Esophagus squamous epithelium (tissue), 5 donors: ENCODE measurements around the gene TUBGCP2. TPM values are rescaled to one million over a fixed set of nuclear protein-coding genes. Genes with fewer than 3 reads are reported as not detected.

Experiments used
- DNase-seq: peaks from one replicate; lab custom pipeline; 2025; lab: John Stamatoyannopoulos, UW
- H3K27ac ChIP-seq, 4 donors: fragments of 200-600 bp; sonication (generic); one replicate each; pipeline ENCODE4 v1.5.1; 2016 to 2019; ENCODE audit warnings: mild to moderate bottlenecking in 1 of 4
- H3K27me3 ChIP-seq, 4 donors: fragments of 200-600 bp; sonication (generic); 1 replicate in 3 of 4; 2 replicates in 1 of 4; pipeline versions ENCODE4 v1.5.1 to v1.6.0; 2017 to 2021; ENCODE audit warnings: antibody characterized with exemption in 1 of 4
- H3K36me3 ChIP-seq, 3 donors: fragments of 200-600 bp; sonication (generic); one replicate each; pipeline ENCODE4 v1.5.1; 2016 to 2019
- H3K4me1 ChIP-seq, 3 donors: fragments of 200-600 bp; sonication (generic); one replicate each; pipeline ENCODE4 v1.5.1; 2017 to 2019
- H3K4me3 ChIP-seq, 4 donors: fragments of 200-600 bp; sonication (generic); 1 replicate in 3 of 4; 2 replicates in 1 of 4; pipeline ENCODE4 v1.5.1; 2016 to 2019; ENCODE audit warnings: mild to moderate bottlenecking in 2 of 4, moderate library complexity in 1 of 4
- H3K9me3 ChIP-seq, 3 donors: fragments of 200-600 bp; sonication (generic); one replicate each; pipeline ENCODE4 v1.5.1; 2016 to 2019
- POLR2A ChIP-seq, 4 donors: fragments of 450-650 bp; IDR thresholded peaks; one replicate each; pipeline ENCODE4 v1.6.1; 2017; ENCODE audit warnings: antibody characterized with exemption in 4 of 4, mild to moderate bottlenecking in 4 of 4, moderate library complexity in 3 of 4
- WGBS, 2 donors: methylation state at CpG; one replicate each; pipeline ENCODE4 v1.1.5; 2018; 5-methylcytosine and 5-hydroxymethylcytosine counted together
- intact Hi-C: fragments of 100-400 bp; cut with DNase I; formaldehyde crosslinking; loops from one replicate; pipeline ENCODE4 v1.15.0; 2022
- total RNA-seq, 4 donors: library from RNA; depleted of rRNA; stranded (reverse); fragments of >200 nt; gene quantifications; one replicate each; pipeline ENCODE4 v1.1.0, GENCODE V29; 2016
- TF ChIP-seq, protein P1 (sequence below), 6 experiments: fragments of 450-650 bp in 4 of 6; fragments of 200-600 bp in 2 of 6; sonication (generic) in 2 of 6; IDR thresholded peaks; one replicate each; pipeline ENCODE4 v1.5.1; 2016 to 2019; ENCODE audit warnings: antibody characterized with exemption in 6 of 6, mild to moderate bottlenecking in 4 of 6, moderate library complexity in 4 of 6
- donor health status: DM: yes; HTN: yes; CAD: no.

TUBGCP2 gene
- total RNA-seq, 4 donors from 2014 or later = 28.4 to 44.4 (median 38.9) TPM

DNA sequence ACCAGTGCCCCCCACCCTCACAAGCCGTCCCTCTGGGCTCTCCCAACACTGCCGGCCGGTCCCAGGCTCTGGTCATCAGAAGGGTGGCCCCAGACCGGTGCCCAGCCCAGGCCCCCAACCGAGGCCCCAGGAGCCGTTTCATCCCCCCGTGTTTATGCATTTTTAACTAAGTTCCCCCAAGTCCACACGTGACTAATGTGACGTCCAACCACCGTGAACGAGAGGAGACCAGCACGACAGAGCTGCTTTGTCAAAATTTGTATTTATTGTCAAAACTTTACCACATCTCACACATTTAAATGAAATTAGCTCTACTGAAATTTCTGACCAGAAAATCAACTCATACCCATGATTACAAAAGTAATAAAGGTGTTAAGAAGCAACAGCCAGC is 62.4 kb downstream of the TUBGCP2 start:
- Histone ChIP-seq H3K36me3 (no peaks in the 10 kb centered on the region), H3K9me3 (no peaks in the 10 kb centered on the region), H3K27ac (no peak overlapping the region), H3K27me3 (peaks cover 0 to 98% (median 4%) of the 10 kb centered on the region in 4 donors), H3K4me3 (no peak overlapping the region), H3K4me1 (peaks cover 0 to 14% (median 0%) of the 10 kb centered on the region in 3 donors)
- intact Hi-C loops = no loop called here
- WGBS, 2 donors = 47 to 54% methylated on average over 6 to 11 of the region's 12 CpGs
- DNase-seq = no peak
- TF ChIP-seq, protein P1, sequence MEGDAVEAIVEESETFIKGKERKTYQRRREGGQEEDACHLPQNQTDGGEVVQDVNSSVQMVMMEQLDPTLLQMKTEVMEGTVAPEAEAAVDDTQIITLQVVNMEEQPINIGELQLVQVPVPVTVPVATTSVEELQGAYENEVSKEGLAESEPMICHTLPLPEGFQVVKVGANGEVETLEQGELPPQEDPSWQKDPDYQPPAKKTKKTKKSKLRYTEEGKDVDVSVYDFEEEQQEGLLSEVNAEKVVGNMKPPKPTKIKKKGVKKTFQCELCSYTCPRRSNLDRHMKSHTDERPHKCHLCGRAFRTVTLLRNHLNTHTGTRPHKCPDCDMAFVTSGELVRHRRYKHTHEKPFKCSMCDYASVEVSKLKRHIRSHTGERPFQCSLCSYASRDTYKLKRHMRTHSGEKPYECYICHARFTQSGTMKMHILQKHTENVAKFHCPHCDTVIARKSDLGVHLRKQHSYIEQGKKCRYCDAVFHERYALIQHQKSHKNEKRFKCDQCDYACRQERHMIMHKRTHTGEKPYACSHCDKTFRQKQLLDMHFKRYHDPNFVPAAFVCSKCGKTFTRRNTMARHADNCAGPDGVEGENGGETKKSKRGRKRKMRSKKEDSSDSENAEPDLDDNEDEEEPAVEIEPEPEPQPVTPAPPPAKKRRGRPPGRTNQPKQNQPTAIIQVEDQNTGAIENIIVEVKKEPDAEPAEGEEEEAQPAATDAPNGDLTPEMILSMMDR (IDR thresholded peaks at IDR 0.05) = no peak
- TF ChIP-seq POLR2A (IDR thresholded peaks at IDR 0.05) = no peak

DNA sequence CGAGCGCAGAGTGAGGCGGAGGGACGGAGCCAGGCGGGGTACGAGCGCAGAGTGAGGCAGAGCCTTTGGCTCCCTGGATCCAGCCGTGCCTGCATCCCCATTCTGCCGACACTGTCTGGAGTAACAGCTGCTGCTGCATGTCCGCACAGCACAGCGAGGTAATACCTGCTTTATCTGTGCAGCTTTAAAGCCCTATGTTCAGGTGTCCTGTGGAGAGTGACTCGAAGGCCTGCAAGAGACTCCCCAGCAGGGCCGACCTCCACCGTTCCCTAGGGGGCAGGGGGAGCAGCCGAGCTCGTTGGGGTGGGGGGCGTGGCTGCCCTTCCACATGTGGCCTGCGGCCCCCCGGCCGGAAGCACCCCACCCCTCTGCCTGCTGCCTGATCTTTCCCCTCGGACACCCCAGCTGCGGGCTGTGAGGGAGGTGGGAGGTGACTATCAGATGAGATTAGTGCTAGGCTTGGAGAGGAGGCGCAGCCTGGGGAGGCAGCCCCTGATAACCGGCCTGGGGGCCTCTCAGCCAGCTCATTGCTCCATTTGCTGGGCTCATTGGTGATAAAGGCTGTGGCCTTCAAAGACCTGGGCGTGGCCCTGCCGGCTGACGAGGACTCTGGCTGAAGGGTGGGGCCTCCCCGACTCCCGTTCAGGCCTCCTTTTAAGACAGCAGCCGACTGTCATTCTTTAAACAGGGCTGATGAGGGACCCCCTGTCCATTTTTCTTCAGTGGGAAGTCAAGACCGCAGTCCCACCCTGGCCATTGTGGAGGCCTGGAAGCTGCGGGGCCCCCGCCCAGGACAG is 63.0 kb downstream of the TUBGCP2 start:
- peaks cover 0 to 100% (median 4%) of the 10 kb centered on the region in 4 donors for H3K27me3 ChIP-seq
- no peaks in the 10 kb centered on the region for H3K36me3 ChIP-seq
- DNase-seq = no peak
- peaks cover 0 to 20% (median 0%) of the 10 kb centered on the region in 3 donors for H3K4me1 ChIP-seq
- no peak overlapping the region for H3K4me3 ChIP-seq
- 7 to 78% methylated on average over 6 to 12 of the region's 33 CpGs for WGBS, 2 donors
- H3K9me3 ChIP-seq = no peaks in the 10 kb centered on the region
- intact Hi-C loops = no loop called here
- no peak overlapping the region for H3K27ac ChIP-seq
- TF ChIP-seq, protein P1 (IDR thresholded peaks at IDR 0.05) = no peak
- no peak for TF ChIP-seq POLR2A (IDR thresholded peaks at IDR 0.05)

DNA sequence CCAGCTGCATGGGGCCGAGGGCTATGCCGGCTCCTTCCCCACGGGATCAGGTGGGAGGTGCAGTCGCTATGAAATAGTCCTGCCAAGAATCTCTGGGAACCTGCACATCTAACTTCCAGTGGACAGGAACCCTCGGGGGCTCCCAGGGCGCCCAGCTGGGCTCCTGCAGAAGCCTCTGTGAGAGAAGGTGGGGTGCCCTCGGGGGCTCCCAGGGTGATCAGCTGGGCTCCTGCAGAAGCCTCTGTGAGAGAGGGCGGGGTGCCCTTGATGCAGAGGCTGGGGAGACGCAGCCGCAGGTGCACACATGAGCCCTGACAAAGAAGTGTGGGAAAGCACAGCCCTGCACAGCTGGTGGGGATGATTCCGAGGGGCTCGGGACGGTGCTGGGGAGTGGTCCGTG is 65.1 kb downstream of the TUBGCP2 start:
- no peak for DNase-seq
- Histone ChIP-seq H3K4me3 (no peak overlapping the region), H3K9me3 (no peaks in the 10 kb centered on the region), H3K4me1 (peaks cover 0 to 22% (median 0%) of the 10 kb centered on the region in 3 donors), H3K36me3 (no peaks in the 10 kb centered on the region), H3K27me3 (peaks cover 0 to 100% (median 13%) of the 10 kb centered on the region in 4 donors), H3K27ac (no peak overlapping the region)
- intact Hi-C loops = no loop called here
- WGBS, 2 donors = 64 to 71% methylated on average over 4 to 11 of the region's 14 CpGs
- TF ChIP-seq, protein P1 (IDR thresholded peaks at IDR 0.05) = no peak
- TF ChIP-seq POLR2A (IDR thresholded peaks at IDR 0.05) = no peak

DNA sequence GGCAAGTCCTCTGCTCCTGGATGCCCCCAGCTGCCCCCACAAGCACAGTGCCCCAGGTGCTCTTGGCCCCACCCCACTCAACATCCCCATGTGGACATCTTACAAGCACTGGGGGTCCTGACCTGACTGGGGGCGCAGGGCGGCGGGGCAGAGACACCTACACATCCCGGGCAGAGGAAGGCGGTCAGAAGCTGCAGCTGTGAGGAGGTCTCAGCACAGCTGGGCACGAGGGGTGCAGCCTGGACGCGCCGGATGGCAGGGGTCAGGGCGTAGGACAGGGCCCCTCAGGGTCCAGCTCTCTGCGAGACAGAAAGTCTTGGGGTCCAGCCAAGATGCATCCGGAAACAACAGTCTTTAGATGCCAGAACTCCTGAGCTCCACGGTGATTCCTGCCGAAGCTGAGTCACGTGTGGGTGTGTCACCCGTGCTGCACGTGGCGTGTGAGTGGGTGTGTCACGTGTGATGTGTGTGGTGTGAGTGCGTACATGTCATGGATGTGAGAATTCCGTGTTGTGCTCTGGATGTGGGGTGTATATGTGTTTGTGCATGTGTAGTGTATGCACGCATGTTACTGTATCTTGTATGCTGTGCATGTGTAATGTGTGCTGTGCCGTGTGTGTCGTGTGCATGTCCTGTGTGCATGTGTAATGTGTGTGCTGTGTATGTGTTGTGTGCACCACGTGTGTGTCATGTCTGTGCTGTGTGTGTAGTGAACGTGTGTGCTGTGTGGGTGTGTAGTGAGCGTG is 65.9 kb downstream of the TUBGCP2 start:
- H3K27ac ChIP-seq = no peak overlapping the region
- 57 to 60% methylated on average over 13 to 16 of the region's 27 CpGs for WGBS, 2 donors
- DNase-seq = no peak
- H3K4me3 ChIP-seq = no peak overlapping the region
- H3K36me3 ChIP-seq = no peaks in the 10 kb centered on the region
- no peaks in the 10 kb centered on the region for H3K9me3 ChIP-seq
- intact Hi-C loops = no loop called here
- TF ChIP-seq POLR2A (IDR thresholded peaks at IDR 0.05) = no peak
- TF ChIP-seq, protein P1 (IDR thresholded peaks at IDR 0.05) = no peak
- peaks cover 5 to 100% (median 20%) of the 10 kb centered on the region in 4 donors for H3K27me3 ChIP-seq
- peaks cover 0 to 26% (median 0%) of the 10 kb centered on the region in 3 donors for H3K4me1 ChIP-seq
